Dermis microvascular lymphatic vessel endothelial cell (primary cell): Measurements from ENCODE around the gene TTLL6. TPM values are rescaled to one million over a fixed set of nuclear protein-coding genes. Genes with fewer than 3 reads are reported as not detected.

Source experiments
- DNase-seq, 2 donors: peaks; one replicate each; pipeline versions ENCODE4 v3.0.0 to v3.0.0-alpha.2; 2010; ENCODE audit warnings: low read depth in 2 of 2
- total RNA-seq: library from RNA; depleted of rRNA; stranded (reverse); fragments of >200 nt; gene quantifications from 2 replicates; pipeline ENCODE4 v1.2.1, GENCODE V29; 2014

TTLL6 gene
- total RNA-seq, 1 donor from 2014 or later, result under 0.01 TPM

GRCh38 chr17:48738803-48739526 lies 78.1 kb downstream of the TTLL6 start:
- no peak for DNase-seq

- DNase-seq, result no peak
Measured at GRCh38 chr17:48738424-48738802, 78.6 kb downstream of the TTLL6 start.

GRCh38 chr17:48737330-48738043 lies 79.5 kb downstream of the TTLL6 start:
- no peak for DNase-seq

GRCh38 chr17:48735062-48735351 lies 82.0 kb downstream of the TTLL6 start:
- DNase-seq, result no peak

DNA sequence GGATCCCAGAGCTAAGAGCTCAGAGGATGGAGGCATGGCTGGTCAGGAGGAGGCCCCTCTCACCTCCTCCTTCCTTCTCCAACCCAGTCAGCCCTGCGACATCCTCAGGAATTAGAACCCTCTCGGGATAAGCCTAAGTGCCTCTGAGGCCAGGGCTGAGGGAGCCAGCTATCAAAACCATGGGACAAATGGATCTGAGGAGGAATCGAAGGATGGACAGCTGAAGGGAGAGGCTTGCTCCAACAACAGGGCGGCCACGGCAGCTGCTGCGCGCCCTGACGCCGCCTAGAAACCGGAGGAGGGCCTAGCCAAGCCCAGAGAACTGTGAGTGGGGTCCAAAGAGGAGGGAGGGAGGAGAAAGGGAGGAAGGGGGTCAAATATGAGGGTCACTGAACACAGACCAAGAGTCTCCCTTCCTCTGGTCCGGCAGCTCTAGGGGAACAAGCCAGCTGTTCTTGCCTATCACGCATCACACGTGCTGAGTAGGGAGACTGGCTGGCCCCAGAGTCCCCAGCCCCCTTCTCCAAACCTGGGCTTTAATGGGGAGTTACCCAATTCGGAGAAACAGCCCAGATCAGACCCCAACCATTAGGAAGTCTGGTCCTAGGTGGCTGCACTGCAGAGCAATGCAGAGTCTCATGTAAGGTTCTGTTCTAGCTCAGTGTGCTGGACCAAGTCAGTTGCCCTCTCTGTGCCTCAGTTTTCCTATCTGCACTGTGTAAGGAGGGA lies 82.5 kb downstream of the TTLL6 start:
- DNase-seq, result no peak

DNA sequence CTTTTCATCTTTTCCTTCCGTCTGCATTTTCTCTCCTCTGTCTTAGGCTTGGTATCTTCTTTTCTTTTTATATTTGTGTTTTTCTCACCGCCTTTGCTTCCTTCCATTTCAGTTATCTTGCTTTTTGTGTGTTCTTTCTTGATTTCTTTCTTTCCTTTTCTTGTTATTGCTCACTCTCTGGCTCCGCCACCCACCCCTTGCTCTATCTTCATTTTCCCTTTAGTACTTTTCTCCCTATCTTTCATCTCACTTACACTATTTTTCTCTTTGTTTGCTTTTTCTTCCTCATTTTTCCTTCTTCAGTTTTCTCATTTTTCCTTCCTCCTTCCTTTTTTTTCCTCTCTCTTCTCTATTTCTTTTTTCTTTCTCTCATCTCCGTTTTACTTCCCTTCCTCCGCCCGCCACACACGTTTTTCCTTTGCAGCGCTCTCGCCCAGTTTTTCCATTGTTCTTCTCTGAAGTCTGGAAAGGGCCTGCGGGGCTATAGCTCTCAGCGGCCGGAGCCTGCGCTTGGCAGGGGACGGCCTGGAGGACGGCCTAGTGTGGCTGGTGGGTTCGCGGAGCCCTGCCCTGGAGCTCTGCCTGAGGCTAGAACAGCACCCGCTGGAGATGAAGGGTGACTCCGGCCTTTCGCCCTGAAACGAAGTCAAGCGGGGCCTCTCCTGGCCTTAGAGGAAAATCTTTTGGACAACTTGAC lies 83.2 kb downstream of the TTLL6 start:
- DNase-seq, result no peak

DNA sequence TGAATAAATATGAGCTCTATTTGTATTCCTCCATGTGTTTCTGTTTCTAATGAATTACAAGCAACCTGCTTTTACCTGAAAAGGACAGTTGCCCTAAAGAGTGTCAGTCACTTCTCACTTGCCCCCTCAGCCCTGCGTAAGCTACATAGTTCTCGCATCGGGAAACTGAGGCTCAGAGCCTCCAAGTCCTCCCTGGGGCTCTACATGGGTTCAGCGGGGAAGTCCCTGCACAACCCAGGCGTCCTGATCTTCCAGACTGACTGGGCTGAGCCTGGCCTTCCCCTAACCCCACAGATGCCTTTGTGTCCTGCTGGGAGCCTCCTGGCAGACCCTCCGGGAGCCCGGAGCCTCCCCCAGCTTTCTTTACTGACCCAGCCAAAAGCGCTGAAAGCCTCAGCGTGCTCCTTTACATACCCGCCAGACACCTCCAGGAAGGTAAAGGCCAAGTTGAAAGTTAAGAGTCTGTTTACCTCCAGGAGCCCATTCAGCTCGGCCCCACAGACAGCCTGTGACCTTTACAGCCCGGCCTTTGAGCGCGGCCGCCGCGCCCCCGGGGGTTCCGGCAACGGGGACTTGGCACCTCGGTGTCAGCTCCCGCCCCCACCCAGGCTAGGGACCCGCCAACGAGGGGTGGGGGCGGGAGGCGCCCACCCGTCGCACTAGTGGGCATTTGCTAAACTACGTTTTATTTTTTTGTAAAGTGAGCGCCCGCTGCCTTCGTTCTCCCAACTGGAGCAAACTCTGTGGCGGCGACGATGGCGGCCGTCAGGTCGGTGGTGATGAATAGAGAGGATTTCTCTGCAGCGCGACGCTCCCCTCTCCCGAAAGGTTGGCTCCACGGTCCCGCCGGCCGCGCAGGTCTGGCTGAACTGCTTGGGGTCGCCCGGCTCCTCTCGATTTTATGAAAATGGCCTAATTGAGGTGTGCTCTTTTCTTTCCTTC lies 84.1 kb downstream of the TTLL6 start:
- DNase-seq, result no peak

- DNase-seq, result no peak
Measured at GRCh38 chr17:48731355-48731754, 85.7 kb downstream of the TTLL6 start.

- DNase-seq, result no peak
Measured at GRCh38 chr17:48730240-48730550, 86.8 kb downstream of the TTLL6 start.

- no peak for DNase-seq
Measured at GRCh38 chr17:48729335-48730239, 87.4 kb downstream of the TTLL6 start.

DNA sequence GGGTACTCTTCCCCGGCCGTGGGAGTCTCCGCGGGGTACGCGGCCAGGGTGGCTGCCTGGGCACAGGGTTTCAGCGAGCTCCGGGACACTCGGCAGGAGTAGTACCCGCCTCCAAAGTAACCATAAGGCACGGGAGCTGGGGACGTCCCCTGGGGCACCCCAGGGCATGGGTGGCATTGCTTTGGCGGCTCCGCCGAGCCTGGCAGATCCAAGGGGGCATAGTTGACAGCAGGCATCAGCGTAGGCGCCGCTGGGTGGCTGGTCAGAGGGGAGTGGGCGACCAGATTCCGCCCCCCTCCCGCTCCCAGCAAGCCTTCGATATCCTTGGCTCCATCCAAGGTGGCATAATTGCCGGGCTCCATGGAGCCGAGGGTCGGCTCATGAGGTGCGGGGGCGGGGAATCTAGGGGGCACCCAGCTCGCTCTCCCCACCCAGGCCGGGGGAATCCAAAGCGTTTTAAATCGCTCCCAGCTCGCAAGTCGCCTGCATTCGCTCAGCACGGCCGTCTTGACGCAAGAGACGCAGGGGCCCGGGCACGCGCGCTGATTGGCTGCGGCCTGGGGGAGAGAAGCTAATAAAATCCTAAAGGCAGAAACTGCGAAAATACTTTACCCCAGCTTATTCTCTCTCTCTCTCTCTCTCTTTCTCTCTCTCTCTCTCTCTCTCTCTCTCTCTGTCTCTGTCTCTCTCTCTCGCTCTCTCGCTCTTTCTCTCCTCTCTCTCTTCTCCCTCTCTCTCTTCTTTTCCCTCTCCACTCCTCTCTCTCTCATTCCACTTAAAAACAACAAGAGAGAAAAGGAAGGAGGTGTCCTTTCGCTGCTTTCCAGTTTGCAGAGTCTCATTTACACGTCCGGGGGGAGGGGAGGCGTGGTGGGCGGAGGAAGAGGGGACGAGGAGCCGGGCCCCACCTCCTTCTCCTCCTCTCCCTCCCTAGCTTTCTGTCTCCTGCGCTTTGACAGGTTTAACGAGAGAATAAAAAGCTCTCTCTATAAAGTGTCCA lies 88.5 kb downstream of the TTLL6 start, which contains the start of gene HOXB13:
HOXB13 (minus strand) TSS at position 519 of the 1,000 bp plus-strand sequence; CDS start at position 362, 157 bp downstream.
- peak in 1 of 2 donors; percentile 44 for DNase-seq

GRCh38 chr17:48727415-48728175 lies 89.4 kb downstream of the TTLL6 start:
- DNase-seq, result no peak

DNA sequence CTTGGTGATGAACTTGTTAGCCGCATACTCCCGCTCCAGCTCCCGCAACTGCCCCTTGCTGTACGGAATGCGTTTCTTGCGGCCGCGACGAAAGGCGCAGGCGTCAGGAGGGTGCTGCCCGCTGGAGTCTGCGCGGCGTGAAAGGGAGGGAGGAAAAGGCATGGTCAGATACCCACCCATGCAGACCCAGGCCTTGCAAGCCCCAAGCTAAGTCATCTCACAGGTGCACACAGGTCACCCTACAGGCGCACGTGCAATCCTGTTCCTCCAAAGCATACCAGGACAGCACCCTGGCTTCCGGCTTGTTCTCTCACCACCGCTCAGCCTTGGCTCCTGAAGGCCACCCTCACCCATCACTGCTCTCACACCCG lies 90.1 kb downstream of the TTLL6 start:
- no peak for DNase-seq

DNA sequence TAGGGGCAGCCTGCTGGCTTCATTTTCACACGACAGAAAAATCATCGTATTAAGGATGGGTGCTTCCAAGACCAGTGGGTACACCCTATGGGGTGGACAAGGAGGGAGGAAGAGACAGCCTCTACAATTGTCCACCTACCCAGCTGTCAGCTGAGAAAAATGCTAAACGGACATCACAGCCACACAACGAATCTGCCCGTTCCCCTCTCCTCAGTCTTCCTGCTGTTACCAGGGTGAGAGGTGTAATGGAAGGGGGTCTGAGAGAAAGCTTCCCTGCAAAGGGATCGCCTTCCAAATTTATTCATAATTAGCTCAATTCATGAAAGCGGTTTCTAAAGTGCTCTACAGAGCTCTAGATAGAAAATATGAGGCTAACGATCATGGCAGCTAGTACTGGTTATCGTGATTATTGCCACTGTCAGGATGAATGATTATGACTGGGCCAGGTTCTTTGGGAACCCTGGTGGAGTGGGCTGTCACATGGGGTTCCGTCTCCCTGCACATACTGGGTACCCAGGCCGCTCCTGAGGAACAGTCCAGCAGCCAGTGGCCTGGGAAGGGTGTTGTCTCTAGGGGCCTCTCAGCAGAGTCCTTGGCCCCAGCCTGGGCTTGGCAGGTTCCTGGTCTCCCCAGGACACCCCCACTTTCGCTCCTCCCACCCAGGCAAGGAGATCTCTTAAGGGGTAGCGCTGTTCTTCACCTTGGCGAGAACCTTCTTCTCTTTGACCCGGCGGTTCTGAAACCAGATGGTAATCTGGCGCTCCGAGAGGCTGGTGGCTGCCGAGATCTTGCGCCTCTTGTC lies 90.7 kb downstream of the TTLL6 start:
- no peak for DNase-seq

DNA sequence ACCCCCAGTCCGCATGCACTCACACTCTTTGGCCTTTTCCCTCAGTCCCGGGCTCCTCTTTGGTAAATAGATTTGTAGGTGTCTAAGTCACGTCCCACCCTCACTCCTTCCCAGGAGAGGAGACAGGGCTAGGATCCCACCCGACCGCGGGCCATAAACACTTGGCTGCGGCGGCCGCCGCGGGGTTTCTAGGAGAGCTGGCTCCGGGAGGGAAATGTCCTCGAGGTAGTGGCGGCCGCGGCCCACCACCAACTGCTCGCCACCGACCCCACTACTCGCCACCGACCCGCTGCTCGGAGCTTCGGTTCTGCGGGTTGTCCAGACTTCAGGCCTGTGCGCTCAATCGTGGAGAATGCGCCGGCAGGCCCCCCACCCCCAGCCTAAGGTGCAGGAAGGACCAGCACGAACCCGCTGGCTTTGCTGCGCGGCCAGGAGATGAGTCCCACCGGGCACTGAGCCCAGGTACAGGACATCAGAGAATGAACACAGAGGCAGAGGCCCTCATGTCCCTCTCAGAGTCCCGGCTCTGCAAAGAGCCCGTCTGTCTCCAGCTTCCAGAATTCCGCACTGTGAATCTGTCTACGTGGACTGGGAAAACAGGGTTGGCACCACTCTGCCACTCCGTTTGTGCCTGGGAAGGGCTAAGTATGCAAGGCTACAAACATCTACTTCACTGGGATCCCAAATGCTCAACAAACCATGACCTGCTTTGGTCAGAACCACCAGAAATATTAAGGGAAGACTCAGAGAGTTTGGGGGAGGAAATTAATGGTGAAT lies 91.6 kb downstream of the TTLL6 start:
- DNase-seq, result no peak

- DNase-seq, result no peak
Measured at GRCh38 chr17:48725004-48725287, 92.1 kb downstream of the TTLL6 start.
